ENCODE measurements around the gene BICDL2. TPM values are rescaled to one million over a fixed set of nuclear protein-coding genes. Genes with fewer than 3 reads are reported as not detected.

Gene BICDL2
- total and polyA plus RNA-seq, 5 donors from 2014 or later: not detected

- H3K4me3 Mint-ChIP-seq: peak overlapping the region in 3 of 4 donors; percentile 40 to 72 (median 62)
- no peaks in the 10 kb centered on the region for H3K9me3 ChIP-seq (ENCODE audit: control insufficient read depth in 2 of 2, low read length in 2 of 2)
- H3K9me3 Mint-ChIP-seq: peaks cover 0 to 7% (median 0%) of the 10 kb centered on the region in 7 donors
- peaks cover 23% of the 10 kb centered on the region for H3K27me3 ChIP-seq (ENCODE audit: control insufficient read depth, insufficient read depth, low read length)
- peaks cover 0 to 34% (median 12%) of the 10 kb centered on the region in 4 donors for H3K4me1 Mint-ChIP-seq
- peaks cover 11% of the 10 kb centered on the region for H3K36me3 ChIP-seq (ENCODE audit: control insufficient read depth, insufficient read depth, low read length)
- no peak overlapping the region for H3K27ac ChIP-seq (ENCODE audit: insufficient read depth, low read length, poor library complexity, severe bottlenecking)
- no peaks in the 10 kb centered on the region for H3K36me3 Mint-ChIP-seq
- H3K27ac Mint-ChIP-seq: no peak overlapping the region
- ATAC-seq (ENCODE audit: low read depth in 2 of 2) (no peak), DNase-seq (no peak)
- peaks cover 56% of the 10 kb centered on the region for H3K27me3 Mint-ChIP-seq
- peaks cover 26% of the 10 kb centered on the region for H3K4me1 ChIP-seq (ENCODE audit: control insufficient read depth, insufficient read depth, low read length, poor library complexity, severe bottlenecking)
- no peak overlapping the region for H3K4me3 ChIP-seq (ENCODE audit: low read depth, low read length)
These were observed 6.2 kb downstream of the BICDL2 start for GRCh38 chr16:3030222-3031212.

GRCh38 chr16:3029491-3030221, 7.1 kb downstream of the BICDL2 start:
- no peak overlapping the region for H3K27ac ChIP-seq (ENCODE audit: insufficient read depth, low read length, poor library complexity, severe bottlenecking)
- peaks cover 0 to 34% (median 14%) of the 10 kb centered on the region in 4 donors for H3K4me1 Mint-ChIP-seq
- H3K9me3 ChIP-seq (ENCODE audit: control insufficient read depth in 2 of 2, low read length in 2 of 2): no peaks in the 10 kb centered on the region
- peaks cover 21% of the 10 kb centered on the region for H3K27me3 ChIP-seq (ENCODE audit: control insufficient read depth, insufficient read depth, low read length)
- H3K36me3 Mint-ChIP-seq: no peaks in the 10 kb centered on the region
- peaks cover 0 to 4% (median 0%) of the 10 kb centered on the region in 7 donors for H3K9me3 Mint-ChIP-seq
- DNase-seq: peak in 1 of 3 donors; percentile 62
- ATAC-seq (ENCODE audit: low read depth in 2 of 2): peak in 1 of 2 donors; percentile 19
- H3K4me1 ChIP-seq (ENCODE audit: control insufficient read depth, insufficient read depth, low read length, poor library complexity, severe bottlenecking): peaks cover 26% of the 10 kb centered on the region
- H3K4me3 ChIP-seq (ENCODE audit: low read depth, low read length): peak overlapping the region; percentile 19
- peaks cover 11% of the 10 kb centered on the region for H3K36me3 ChIP-seq (ENCODE audit: control insufficient read depth, insufficient read depth, low read length)
- peak overlapping the region; percentile 40 to 89 (median 67) for H3K4me3 Mint-ChIP-seq
- no peak overlapping the region for H3K27ac Mint-ChIP-seq
- H3K27me3 Mint-ChIP-seq: peaks cover 51% of the 10 kb centered on the region

GRCh38 chr16:3028716-3029319, 7.9 kb downstream of the BICDL2 start:
- no peak for DNase-seq
- H3K4me1 ChIP-seq (ENCODE audit: control insufficient read depth, insufficient read depth, low read length, poor library complexity, severe bottlenecking): peaks cover 31% of the 10 kb centered on the region
- no peaks in the 10 kb centered on the region for H3K9me3 ChIP-seq (ENCODE audit: control insufficient read depth in 2 of 2, low read length in 2 of 2)
- H3K27ac Mint-ChIP-seq: no peak overlapping the region
- no peak for ATAC-seq (ENCODE audit: low read depth in 2 of 2)
- H3K36me3 ChIP-seq (ENCODE audit: control insufficient read depth, insufficient read depth, low read length): peaks cover 11% of the 10 kb centered on the region
- H3K9me3 Mint-ChIP-seq: peaks cover 0 to 3% (median 0%) of the 10 kb centered on the region in 7 donors
- H3K27me3 Mint-ChIP-seq: peaks cover 50% of the 10 kb centered on the region
- peak overlapping the region in 2 of 4 donors; percentile 40 to 41 for H3K4me3 Mint-ChIP-seq
- no peak overlapping the region for H3K27ac ChIP-seq (ENCODE audit: insufficient read depth, low read length, poor library complexity, severe bottlenecking)
- peaks cover 16% of the 10 kb centered on the region for H3K27me3 ChIP-seq (ENCODE audit: control insufficient read depth, insufficient read depth, low read length)
- H3K4me3 ChIP-seq (ENCODE audit: low read depth, low read length): no peak overlapping the region
- peaks cover 4% of the 10 kb centered on the region for H3K36me3 Mint-ChIP-seq
- peaks cover 4 to 41% (median 20%) of the 10 kb centered on the region in 4 donors for H3K4me1 Mint-ChIP-seq

- peak overlapping the region in 1 of 4 donors; percentile 41 for H3K4me3 Mint-ChIP-seq
- peaks cover 4 to 48% (median 20%) of the 10 kb centered on the region in 4 donors for H3K4me1 Mint-ChIP-seq
- DNase-seq (peak; percentile 79 to 88 (median 84)), ATAC-seq (ENCODE audit: low read depth in 2 of 2) (peak; percentile 40)
- H3K27me3 Mint-ChIP-seq: peaks cover 44% of the 10 kb centered on the region
- H3K4me3 ChIP-seq (ENCODE audit: low read depth, low read length): no peak overlapping the region
- H3K9me3 Mint-ChIP-seq: peaks cover 0 to 3% (median 0%) of the 10 kb centered on the region in 7 donors
- peaks cover 4% of the 10 kb centered on the region for H3K36me3 Mint-ChIP-seq
- H3K4me1 ChIP-seq (ENCODE audit: control insufficient read depth, insufficient read depth, low read length, poor library complexity, severe bottlenecking): peaks cover 38% of the 10 kb centered on the region
- no peaks in the 10 kb centered on the region for H3K9me3 ChIP-seq (ENCODE audit: control insufficient read depth in 2 of 2, low read length in 2 of 2)
- H3K36me3 ChIP-seq (ENCODE audit: control insufficient read depth, insufficient read depth, low read length): peaks cover 11% of the 10 kb centered on the region
- H3K27me3 ChIP-seq (ENCODE audit: control insufficient read depth, insufficient read depth, low read length): peaks cover 9% of the 10 kb centered on the region
- H3K27ac Mint-ChIP-seq: no peak overlapping the region
- no peak overlapping the region for H3K27ac ChIP-seq (ENCODE audit: insufficient read depth, low read length, poor library complexity, severe bottlenecking)
These were observed 8.6 kb downstream of the BICDL2 start for GRCh38 chr16:3027983-3028715.

GRCh38 chr16:3027489-3027795, 9.3 kb downstream of the BICDL2 start:
- ATAC-seq (ENCODE audit: low read depth in 2 of 2): no peak
- Histone ChIP-seq H3K9me3 (ENCODE audit: control insufficient read depth in 2 of 2, low read length in 2 of 2) (no peaks in the 10 kb centered on the region), H3K27ac (ENCODE audit: insufficient read depth, low read length, poor library complexity, severe bottlenecking) (no peak overlapping the region), H3K36me3 (ENCODE audit: control insufficient read depth, insufficient read depth, low read length) (peaks cover 11% of the 10 kb centered on the region), H3K4me3 (ENCODE audit: low read depth, low read length) (no peak overlapping the region), H3K27me3 (ENCODE audit: control insufficient read depth, insufficient read depth, low read length) (peaks cover 7% of the 10 kb centered on the region), H3K4me1 (ENCODE audit: control insufficient read depth, insufficient read depth, low read length, poor library complexity, severe bottlenecking) (peaks cover 45% of the 10 kb centered on the region)
- Mint-ChIP-seq H3K4me3 (peak overlapping the region in 1 of 4 donors; percentile 27), H3K9me3 (peaks cover 0 to 2% (median 0%) of the 10 kb centered on the region in 7 donors), H3K27ac (peak overlapping the region in 1 of 3 donors; percentile 43), H3K4me1 (peaks cover 4 to 55% (median 25%) of the 10 kb centered on the region in 4 donors), H3K36me3 (peaks cover 4% of the 10 kb centered on the region), H3K27me3 (peaks cover 37% of the 10 kb centered on the region)
- no peak for DNase-seq

- Histone ChIP-seq H3K27ac (ENCODE audit: insufficient read depth, low read length, poor library complexity, severe bottlenecking) (no peak overlapping the region), H3K36me3 (ENCODE audit: control insufficient read depth, insufficient read depth, low read length) (peaks cover 11% of the 10 kb centered on the region), H3K4me1 (ENCODE audit: control insufficient read depth, insufficient read depth, low read length, poor library complexity, severe bottlenecking) (peaks cover 51% of the 10 kb centered on the region), H3K27me3 (ENCODE audit: control insufficient read depth, insufficient read depth, low read length) (peaks cover 3% of the 10 kb centered on the region), H3K4me3 (ENCODE audit: low read depth, low read length) (no peak overlapping the region), H3K9me3 (ENCODE audit: control insufficient read depth in 2 of 2, low read length in 2 of 2) (no peaks in the 10 kb centered on the region)
- H3K27me3 Mint-ChIP-seq: peaks cover 35% of the 10 kb centered on the region
- DNase-seq: no peak
- H3K36me3 Mint-ChIP-seq: peaks cover 4% of the 10 kb centered on the region
- no peak overlapping the region for H3K27ac Mint-ChIP-seq
- peak overlapping the region in 1 of 4 donors; percentile 49 for H3K4me3 Mint-ChIP-seq
- H3K9me3 Mint-ChIP-seq: peaks cover 0 to 2% (median 0%) of the 10 kb centered on the region in 7 donors
- no peak for ATAC-seq (ENCODE audit: low read depth in 2 of 2)
- H3K4me1 Mint-ChIP-seq: peaks cover 4 to 61% (median 29%) of the 10 kb centered on the region in 4 donors
These were observed 9.9 kb downstream of the BICDL2 start for GRCh38 chr16:3026609-3027488.

Measured in CD4-positive, CD25-positive, alpha-beta regulatory T cell (primary cell).